HCT116 (cell line): ENCODE measurements around the gene MEP1B. TPM values are rescaled to one million over a fixed set of nuclear protein-coding genes. Genes with fewer than 3 reads are reported as not detected.

Source experiments
- ATAC-seq: fragments of 200-7000 bp; cut with Tn5 transposase; 2 replicates; pipeline ENCODE4 v1.9.1; 2020; ENCODE audit warnings: mild to moderate bottlenecking, moderate library complexity
- BruUV-seq: library from RNA; stranded (reverse); fragments of 400-500 nt; replicated peaks from 2 replicates; lab custom pipeline; 2021; lab: Mats Ljungman, UMichigan
- CTCF ChIA-PET: fragments of 300-600 bp; sonication (Branson Sonifier 250); formaldehyde crosslinking; loops from one replicate; lab custom pipeline; 2021; ENCODE audit warnings: antibody characterized with exemption; lab: Charles Lee
- POLR2A ChIA-PET: fragments of 300-600, 350-600 bp; sonication (Branson Sonifier 250); formaldehyde crosslinking; loops from one replicate; lab custom pipeline; 2021; ENCODE audit warnings: antibody characterized with exemption; lab: Charles Lee
- RAD21 ChIA-PET, 2 experiments: fragments of 300-600 bp; sonication (Branson Sonifier 250); formaldehyde crosslinking; loops; one replicate each; lab custom pipeline; 2023; ENCODE audit warnings: low total read pairs in 2 of 2; ENCODE audit not compliant: uncharacterized antibody in 2 of 2, unreplicated experiment in 2 of 2, low non-redundant PET in 1 of 2; lab: Charles Lee
- DNase-seq: peaks from one replicate; pipeline ENCODE4 v3.0.0-alpha.2; 2010; ENCODE audit warnings: low read depth, low spot score
- H2AFZ ChIP-seq: fragments of 200-600 bp; shearing (Covaris generic), sonication (generic); 2 replicates; pipeline ENCODE4 v1.6.1; 2017; ENCODE audit warnings: low read depth, mixed run types, mixed read lengths, antibody characterized with exemption, low read length; ENCODE audit not compliant: poor library complexity, severe bottlenecking
- H3K27ac ChIP-seq: 2 replicates; pipeline ENCODE4 v1.5.1; 2012; ENCODE audit warnings: low read depth, low read length
- H3K27me3 ChIP-seq: fragments of 200-600 bp; sonication (generic); 2 replicates; pipeline ENCODE4 v1.6.1; 2016; ENCODE audit warnings: mixed run types, low read length, mixed read lengths; ENCODE audit not compliant: insufficient read depth
- H3K36me3 ChIP-seq, 2 experiments: fragments of 200-500 bp in 1 of 2; fragments of 200-600 bp in 1 of 2; sonication (Bioruptor generic) in 1 of 2; sonication (generic) in 1 of 2; 2 replicates each; pipeline versions ENCODE4 v1.5.1 to v1.6.1; 2014 to 2016; ENCODE audit warnings: low read length in 2 of 2, inconsistent platforms in 1 of 2, mixed read lengths in 1 of 2, mixed run types in 1 of 2; ENCODE audit not compliant: insufficient read depth in 2 of 2, control insufficient read depth in 1 of 2
- H3K4me1 ChIP-seq, 2 experiments: fragments of 200-600 bp in 1 of 2; sonication (generic) in 1 of 2; 2 replicates each; pipeline versions ENCODE4 v1.5.1 to v1.6.1; 2012 to 2017; ENCODE audit warnings: low read length in 2 of 2, inconsistent platforms in 1 of 2, mild to moderate bottlenecking in 1 of 2, mixed read lengths in 1 of 2, mixed run types in 1 of 2, moderate library complexity in 1 of 2; ENCODE audit not compliant: insufficient read depth in 2 of 2, control insufficient read depth in 1 of 2
- H3K4me2 ChIP-seq: fragments of 200-600 bp; sonication (generic); 2 replicates; pipeline ENCODE4 v1.6.1; 2017; ENCODE audit warnings: mixed run types, low read length, mixed read lengths
- H3K4me3 ChIP-seq, 2 experiments: fragments of 200-600 bp in 1 of 2; sonication (generic) in 1 of 2; replicated peaks in 1 of 2; 2 replicates each; pipeline ENCODE4 v1.5.1; 2011 to 2016; ENCODE audit warnings: low read length in 2 of 2, control low read depth in 1 of 2, low read depth in 1 of 2, mild to moderate bottlenecking in 1 of 2, mixed read lengths in 1 of 2, mixed run types in 1 of 2
- H3K79me2 ChIP-seq: fragments of 200-600 bp; sonication (generic); 2 replicates; pipeline ENCODE4 v1.6.1; 2017; ENCODE audit warnings: mild to moderate bottlenecking, mixed run types, low read length, moderate library complexity, mixed read lengths; ENCODE audit not compliant: insufficient read depth
- H3K9ac ChIP-seq: fragments of 200-600 bp; sonication (generic); 2 replicates; pipeline ENCODE4 v1.6.1; 2016; ENCODE audit warnings: low read length, mixed read lengths
- H3K9me2 ChIP-seq: fragments of 200-600 bp; sonication (generic), shearing (Covaris generic); 2 replicates; pipeline ENCODE4 v1.6.1; 2017; ENCODE audit warnings: mixed run types, mild to moderate bottlenecking, moderate library complexity; ENCODE audit not compliant: insufficient read depth
- H3K9me3 ChIP-seq, 2 experiments: fragments of 200-500 bp in 1 of 2; fragments of 200-600 bp in 1 of 2; sonication (Bioruptor generic) in 1 of 2; sonication (generic) in 1 of 2; 2 replicates each; pipeline ENCODE4 v1.6.1; 2014 to 2017; ENCODE audit warnings: low read length in 2 of 2, mixed read lengths in 2 of 2, inconsistent platforms in 1 of 2, low read depth in 1 of 2, mild to moderate bottlenecking in 1 of 2, mixed run types in 1 of 2, moderate library complexity in 1 of 2; ENCODE audit not compliant: control insufficient read depth in 1 of 2, insufficient read depth in 1 of 2
- H4K20me1 ChIP-seq: fragments of 200-600 bp; sonication (generic), shearing (Covaris generic); 2 replicates; pipeline ENCODE4 v1.6.1; 2017; ENCODE audit warnings: mixed run types, mild to moderate bottlenecking, moderate library complexity; ENCODE audit not compliant: insufficient read depth
- CBX3 ChIP-seq: IDR thresholded peaks from 2 replicates; pipeline ENCODE4 v1.6.1; 2012; ENCODE audit warnings: low read depth
- ELF1 ChIP-seq: IDR thresholded peaks from 2 replicates; pipeline ENCODE4 v1.6.1; 2012; ENCODE audit warnings: low read depth, borderline replicate concordance
- EZH2 ChIP-seq: fragments of 200-600 bp; sonication (generic); IDR thresholded peaks from 2 replicates; pipeline ENCODE4 v1.6.1; 2017; ENCODE audit warnings: antibody characterized with exemption, mixed run types
- EZH2phosphoT487 ChIP-seq: fragments of 200-600 bp; IDR thresholded peaks from 2 replicates; pipeline ENCODE4 v1.6.1; 2018; ENCODE audit warnings: antibody characterized with exemption, borderline replicate concordance
- POLR2A ChIP-seq: IDR thresholded peaks from 2 replicates; pipeline ENCODE4 v1.7.0; 2011; ENCODE audit warnings: borderline replicate concordance; ENCODE audit not compliant: insufficient read depth, insufficient read length; ENCODE audit errors: extremely low read depth
- POLR2AphosphoS5 ChIP-seq: IDR thresholded peaks from 2 replicates; pipeline ENCODE4 v1.6.1; 2011; ENCODE audit warnings: mild to moderate bottlenecking, low read depth, low read length, moderate library complexity
- RAD21 ChIP-seq: IDR thresholded peaks from 2 replicates; pipeline ENCODE4 v1.6.1; 2012; ENCODE audit warnings: low read depth, mild to moderate bottlenecking
- SIN3A ChIP-seq: IDR thresholded peaks from 2 replicates; pipeline ENCODE4 v1.6.1; 2012; ENCODE audit warnings: low read depth
- SP1 ChIP-seq: IDR thresholded peaks from 2 replicates; pipeline ENCODE4 v1.6.1; 2012; ENCODE audit warnings: low read depth
- YY1 ChIP-seq: IDR thresholded peaks from 2 replicates; pipeline ENCODE4 v1.6.1; 2011; ENCODE audit warnings: low read length, low read depth, moderate library complexity, mild to moderate bottlenecking; ENCODE audit not compliant: insufficient replicate concordance; ENCODE audit errors: extremely low read depth
- ZFX ChIP-seq: fragments of 450-650 bp; IDR thresholded peaks from 2 replicates; pipeline ENCODE4 v1.6.1; 2017
- ZNF274 ChIP-seq: fragments of 200-500 bp; sonication (Bioruptor generic); IDR thresholded peaks from 2 replicates; pipeline ENCODE4 v1.6.1; 2014; ENCODE audit warnings: mild to moderate bottlenecking, low read depth, low read length, inconsistent platforms
- intact Hi-C: fragments of 100-400 bp; cut with micrococcal nuclease; formaldehyde crosslinking; loops from 2 replicates; pipeline ENCODE4 v1.10.0; 2022
- total RNA-seq: library from RNA; stranded (reverse); gene quantifications from one replicate; pipeline ENCODE4 v1.2.1, GENCODE V29; 2021; ENCODE audit not compliant: unreplicated experiment
- TF ChIP-seq, protein P1 (sequence below): IDR thresholded peaks from 2 replicates; pipeline ENCODE4 v1.6.1; 2012; ENCODE audit warnings: low read depth
- TF ChIP-seq, protein P2 (sequence below): IDR thresholded peaks from 2 replicates; pipeline ENCODE4 v1.6.1; 2012

MEP1B gene
- total RNA-seq, 1 experiment from 2014 or later: not detected

DNA sequence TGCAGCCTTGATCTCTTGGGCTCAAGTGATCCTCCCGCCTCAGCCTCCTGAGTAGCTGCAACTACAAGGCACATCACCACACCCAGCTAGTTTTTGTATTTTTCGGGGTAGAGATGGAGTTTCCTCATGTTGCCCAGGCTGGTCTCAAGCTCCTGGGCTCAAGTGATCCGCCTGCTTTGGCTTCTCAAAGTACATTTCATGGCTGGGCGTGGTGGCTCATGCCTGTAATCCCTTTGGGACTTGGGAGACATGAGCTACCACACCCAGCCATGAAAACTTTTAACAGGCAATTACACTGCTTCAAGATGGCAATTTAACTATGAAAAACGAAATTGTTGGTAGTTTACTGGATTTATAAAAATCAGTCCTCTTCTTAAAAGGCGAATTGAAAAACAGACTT is 69.7 kb downstream of the MEP1B start:
- H3K36me3 ChIP-seq: no peaks in the 10 kb centered on the region

More for the DNA sequence above, 69.7 kb downstream of the MEP1B start:
- no peak overlapping the region for H3K4me2 ChIP-seq
- H3K4me1 ChIP-seq: no peaks in the 10 kb centered on the region
- intact Hi-C loops: no loop called here
- POLR2A ChIA-PET: no interaction called here
- no peaks in the 10 kb centered on the region for H3K79me2 ChIP-seq
- H4K20me1 ChIP-seq: no peaks in the 10 kb centered on the region
- TF ChIP-seq RAD21: no peak
- TF ChIP-seq, protein P1, sequence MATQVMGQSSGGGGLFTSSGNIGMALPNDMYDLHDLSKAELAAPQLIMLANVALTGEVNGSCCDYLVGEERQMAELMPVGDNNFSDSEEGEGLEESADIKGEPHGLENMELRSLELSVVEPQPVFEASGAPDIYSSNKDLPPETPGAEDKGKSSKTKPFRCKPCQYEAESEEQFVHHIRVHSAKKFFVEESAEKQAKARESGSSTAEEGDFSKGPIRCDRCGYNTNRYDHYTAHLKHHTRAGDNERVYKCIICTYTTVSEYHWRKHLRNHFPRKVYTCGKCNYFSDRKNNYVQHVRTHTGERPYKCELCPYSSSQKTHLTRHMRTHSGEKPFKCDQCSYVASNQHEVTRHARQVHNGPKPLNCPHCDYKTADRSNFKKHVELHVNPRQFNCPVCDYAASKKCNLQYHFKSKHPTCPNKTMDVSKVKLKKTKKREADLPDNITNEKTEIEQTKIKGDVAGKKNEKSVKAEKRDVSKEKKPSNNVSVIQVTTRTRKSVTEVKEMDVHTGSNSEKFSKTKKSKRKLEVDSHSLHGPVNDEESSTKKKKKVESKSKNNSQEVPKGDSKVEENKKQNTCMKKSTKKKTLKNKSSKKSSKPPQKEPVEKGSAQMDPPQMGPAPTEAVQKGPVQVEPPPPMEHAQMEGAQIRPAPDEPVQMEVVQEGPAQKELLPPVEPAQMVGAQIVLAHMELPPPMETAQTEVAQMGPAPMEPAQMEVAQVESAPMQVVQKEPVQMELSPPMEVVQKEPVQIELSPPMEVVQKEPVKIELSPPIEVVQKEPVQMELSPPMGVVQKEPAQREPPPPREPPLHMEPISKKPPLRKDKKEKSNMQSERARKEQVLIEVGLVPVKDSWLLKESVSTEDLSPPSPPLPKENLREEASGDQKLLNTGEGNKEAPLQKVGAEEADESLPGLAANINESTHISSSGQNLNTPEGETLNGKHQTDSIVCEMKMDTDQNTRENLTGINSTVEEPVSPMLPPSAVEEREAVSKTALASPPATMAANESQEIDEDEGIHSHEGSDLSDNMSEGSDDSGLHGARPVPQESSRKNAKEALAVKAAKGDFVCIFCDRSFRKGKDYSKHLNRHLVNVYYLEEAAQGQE: no peak
- TF ChIP-seq POLR2AphosphoS5: no peak
- TF ChIP-seq, protein P2, sequence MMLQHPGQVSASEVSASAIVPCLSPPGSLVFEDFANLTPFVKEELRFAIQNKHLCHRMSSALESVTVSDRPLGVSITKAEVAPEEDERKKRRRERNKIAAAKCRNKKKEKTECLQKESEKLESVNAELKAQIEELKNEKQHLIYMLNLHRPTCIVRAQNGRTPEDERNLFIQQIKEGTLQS: no peak
- TF ChIP-seq ZNF274: no peak
- TF ChIP-seq POLR2A: no peak
- TF ChIP-seq EZH2: no peak
- TF ChIP-seq ELF1: no peak
- TF ChIP-seq SIN3A: no peak
- no peak for TF ChIP-seq EZH2phosphoT487
- TF ChIP-seq YY1: no peak
- TF ChIP-seq SP1: no peak
- TF ChIP-seq CBX3: no peak
- no peak for TF ChIP-seq ZFX
- TF ChIP-seq, all 23 proteins: peak for 0
- no TSS peak for BruUV-seq
- no peak overlapping the region for H3K27ac ChIP-seq
- DNase-seq: no peak
- ChIA-PET CTCF (no interaction called here), RAD21 (no interaction called here)
- no peaks in the 10 kb centered on the region for H3K9me2 ChIP-seq
- ATAC-seq: no peak
- no peak overlapping the region for H3K9ac ChIP-seq
- H3K4me3 ChIP-seq: no peak overlapping the region
- H3K27me3 ChIP-seq: 0 out of 2 replicates have a peak, but pooled peaks cover 3% of the 10 kb centered on the region
- no peaks in the 10 kb centered on the region for H3K9me3 ChIP-seq
- no peak overlapping the region for H2AFZ ChIP-seq
